WTC11 (cell line): ENCODE results near the gene FGA. TPM values are rescaled to one million over a fixed set of nuclear protein-coding genes. Genes with fewer than 3 reads are reported as not detected.

ENCODE experiments used
- ATAC-seq: fragments of 200-7000 bp; cut with Tn5 transposase; 2 replicates; pipeline ENCODE4 v1.10.0; 2021; ENCODE audit warnings: mild to moderate bottlenecking, moderate library complexity
- Bru-seq: library from RNA; stranded (reverse); fragments of 400-500 nt; gene quantifications from one replicate; lab custom pipeline; 2021; lab: Mats Ljungman, UMichigan
- CTCF ChIA-PET: fragments of 300-600 bp; sonication (Branson Sonifier 250); formaldehyde crosslinking; loops from one replicate; lab custom pipeline; 2021; ENCODE audit warnings: antibody characterized with exemption; lab: Charles Lee
- POLR2A ChIA-PET: fragments of 350-600 bp; sonication (Branson Sonifier 250); formaldehyde crosslinking; loops from one replicate; lab custom pipeline; 2021; ENCODE audit warnings: antibody characterized with exemption; lab: Charles Lee
- DNase-seq: peaks from one replicate; pipeline ENCODE4 v3.0.0; 2021; ENCODE audit warnings: low spot score
- H3K27ac Mint-ChIP-seq: 2 replicates; pipeline ENCODE4 v1.8.0; 2021; ENCODE audit warnings: mixed read lengths
- H3K27me3 Mint-ChIP-seq: 2 replicates; pipeline ENCODE4 v1.8.0; 2021; ENCODE audit warnings: low read depth, mild to moderate bottlenecking, moderate library complexity, mixed read lengths
- H3K36me3 Mint-ChIP-seq: 2 replicates; pipeline ENCODE4 v1.8.0; 2021; ENCODE audit warnings: mixed read lengths
- H3K4me1 Mint-ChIP-seq: 2 replicates; pipeline ENCODE4 v1.8.0; 2022; ENCODE audit warnings: mixed read lengths
- H3K4me3 Mint-ChIP-seq: 2 replicates; pipeline ENCODE4 v1.8.0; 2021; ENCODE audit warnings: mild to moderate bottlenecking, moderate library complexity, mixed read lengths
- H3K9me3 Mint-ChIP-seq: 2 replicates; pipeline ENCODE4 v1.8.0; 2021; ENCODE audit warnings: mixed read lengths
- ATF1 ChIP-seq: sonication (generic); formaldehyde crosslinking; IDR thresholded peaks from 2 replicates; pipeline ENCODE4 v1.8.1; 2023; ENCODE audit warnings: mild to moderate bottlenecking, moderate library complexity, missing genetic modification reagents
- CDX4 ChIP-seq: fragments of 250-450 bp; sonication (Bioruptor Pico); IDR thresholded peaks from 2 replicates; pipeline ENCODE4 v1.9.0; 2021; ENCODE audit warnings: moderate library complexity, mild to moderate bottlenecking, inconsistent platforms, borderline replicate concordance
- EMX1 ChIP-seq: fragments of 250-450 bp; sonication (Bioruptor Pico); IDR thresholded peaks from 2 replicates; pipeline ENCODE4 v1.8.0; 2021; ENCODE audit warnings: mild to moderate bottlenecking
- FOXK1 ChIP-seq: sonication (generic); formaldehyde crosslinking; IDR thresholded peaks from 2 replicates; pipeline ENCODE4 v1.8.0; 2022; ENCODE audit warnings: mild to moderate bottlenecking, moderate library complexity, missing genetic modification reagents
- GABPB1 ChIP-seq: sonication (generic); formaldehyde crosslinking; IDR thresholded peaks from 2 replicates; pipeline ENCODE4 v1.8.1; 2023; ENCODE audit warnings: mild to moderate bottlenecking, missing genetic modification reagents
- HMGA2 ChIP-seq: fragments of 250-450 bp; sonication (Bioruptor Pico); IDR thresholded peaks from 2 replicates; pipeline ENCODE4 v1.4.0; 2021; ENCODE audit warnings: mild to moderate bottlenecking, moderate library complexity
- MXD4 ChIP-seq: fragments of 250-450 bp; sonication (Bioruptor Pico); IDR thresholded peaks from 2 replicates; pipeline ENCODE4 v1.8.0; 2021; ENCODE audit warnings: mild to moderate bottlenecking, moderate library complexity, borderline replicate concordance
- NFE2L1 ChIP-seq: sonication (generic); formaldehyde crosslinking; IDR thresholded peaks from 2 replicates; pipeline ENCODE4 v1.8.1; 2023; ENCODE audit warnings: missing genetic modification reagents
- NR1H2 ChIP-seq: sonication (generic); formaldehyde crosslinking; IDR thresholded peaks from 2 replicates; pipeline ENCODE4 v1.9.0; 2021; ENCODE audit warnings: mild to moderate bottlenecking, moderate library complexity, missing genetic modification reagents
- SOX15 ChIP-seq: fragments of 250-450 bp; sonication (Bioruptor Pico); IDR thresholded peaks from 2 replicates; pipeline ENCODE4 v1.9.0; 2021; ENCODE audit warnings: mild to moderate bottlenecking
- SP1 ChIP-seq: sonication (generic); formaldehyde crosslinking; conservative IDR thresholded peaks from 2 replicates; pipeline ENCODE4 v1.8.1; 2022; ENCODE audit warnings: missing genetic modification reagents
- TCF7 ChIP-seq: sonication (generic); formaldehyde crosslinking; IDR thresholded peaks from 2 replicates; pipeline ENCODE4 v1.8.0; 2022; ENCODE audit warnings: mild to moderate bottlenecking, low read depth, missing genetic modification reagents, moderate library complexity
- ZNF121 ChIP-seq: sonication (generic); formaldehyde crosslinking; IDR thresholded peaks from 2 replicates; pipeline ENCODE4 v1.8.0; 2023; ENCODE audit warnings: missing genetic modification reagents
- ZNF281 ChIP-seq: sonication (generic); formaldehyde crosslinking; IDR thresholded peaks from 2 replicates; pipeline ENCODE4 v1.8.0; 2023; ENCODE audit warnings: mild to moderate bottlenecking, missing genetic modification reagents
- ZNF423 ChIP-seq: fragments of 250-450 bp; sonication (Bioruptor Pico); IDR thresholded peaks from 2 replicates; pipeline ENCODE4 v2.1.2; 2022; ENCODE audit warnings: mild to moderate bottlenecking, moderate library complexity
- ZNF512 ChIP-seq: sonication (generic); formaldehyde crosslinking; IDR thresholded peaks from 2 replicates; pipeline ENCODE4 v1.8.1; 2022; ENCODE audit warnings: missing genetic modification reagents, borderline replicate concordance
- long read RNA-seq, 3 experiments: library from RNA in 1 of 3; library from capped mRNA in 1 of 3; library from polyadenylated mRNA in 1 of 3; unstranded in 2 of 3; stranded (forward) in 1 of 3; transcript quantifications; one replicate each; pipeline ENCODE4 v2.0.0, GENCODE V29; 2021
- total RNA-seq: library from RNA; stranded (reverse); gene quantifications from 3 replicates; pipeline ENCODE4 v1.2.3, GENCODE V29; 2021
- TF ChIP-seq, protein P1 (sequence below): sonication (generic); formaldehyde crosslinking; IDR thresholded peaks from 2 replicates; pipeline ENCODE4 v1.8.0; 2023; ENCODE audit warnings: missing genetic modification reagents
- TF ChIP-seq, protein P2 (sequence below): sonication (generic); formaldehyde crosslinking; IDR thresholded peaks from 2 replicates; pipeline ENCODE4 v1.8.1; 2023; ENCODE audit warnings: mild to moderate bottlenecking, missing genetic modification reagents
- TF ChIP-seq, protein P3 (sequence below): fragments of 250-450 bp; sonication (Bioruptor Pico); IDR thresholded peaks from 2 replicates; pipeline ENCODE4 v1.9.0; 2021; ENCODE audit warnings: mild to moderate bottlenecking
- TF ChIP-seq, protein P4 (sequence below): sonication (generic); formaldehyde crosslinking; conservative IDR thresholded peaks from 2 replicates; pipeline ENCODE4 v1.8.1; 2023; ENCODE audit warnings: mild to moderate bottlenecking, low read depth, missing genetic modification reagents, moderate library complexity

FGA gene
- total RNA-seq = 3.2 to 5.9 TPM (median 3.4 TPM) in 3 replicates
- Bru-seq, nascent RNA = not detected
- long read RNA-seq, experiment 1 = 0 reads
- long read RNA-seq, experiment 2 = 0 reads
- long read RNA-seq, experiment 3 = 0 reads

DNA sequence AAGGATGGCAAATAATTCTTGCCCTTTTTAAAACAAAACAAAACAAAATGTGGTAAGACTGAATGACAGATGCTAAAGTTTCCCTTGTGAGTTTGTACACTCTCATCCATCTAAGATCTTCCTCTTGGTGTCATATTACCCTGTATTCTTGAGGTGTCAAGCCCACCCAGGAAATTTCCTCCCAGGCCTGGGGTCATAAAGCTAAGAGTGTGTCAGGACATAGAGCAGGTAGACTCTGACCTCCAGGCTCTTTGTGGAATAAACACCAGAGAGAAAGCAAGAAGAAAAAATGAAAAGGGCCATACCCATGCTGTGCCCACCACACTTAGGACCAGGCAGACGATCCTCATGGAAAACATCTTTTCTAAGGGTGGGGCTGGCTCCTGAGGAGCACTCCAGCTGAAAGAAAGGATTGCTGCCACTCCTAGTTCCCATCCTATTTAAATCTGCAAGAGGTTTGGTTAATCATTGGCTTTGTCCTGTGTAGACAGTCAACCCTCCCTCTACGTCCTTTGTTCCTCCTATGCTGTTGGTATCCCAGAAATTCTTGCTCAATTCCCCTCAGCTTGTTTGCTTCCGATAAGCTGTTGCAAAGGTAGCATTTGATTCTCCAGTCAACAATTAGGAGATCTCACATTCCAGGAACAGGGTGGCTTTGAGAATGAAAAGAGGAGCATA is at the start of gene FGA:
Gene FGA, minus strand, starts transcription at position 414 of the 678 bp plus-strand sequence. Its CDS starts 55 bp downstream, at position 359.
- H3K36me3 Mint-ChIP-seq = no peaks in the 10 kb centered on the region
- H3K4me3 Mint-ChIP-seq = no peak within 1 kb of the TSS
- DNase-seq = no peak
- no peak within 1 kb of the TSS for H3K27ac Mint-ChIP-seq
- ATAC-seq = peak; percentile 73
- TF ChIP-seq, protein P1, sequence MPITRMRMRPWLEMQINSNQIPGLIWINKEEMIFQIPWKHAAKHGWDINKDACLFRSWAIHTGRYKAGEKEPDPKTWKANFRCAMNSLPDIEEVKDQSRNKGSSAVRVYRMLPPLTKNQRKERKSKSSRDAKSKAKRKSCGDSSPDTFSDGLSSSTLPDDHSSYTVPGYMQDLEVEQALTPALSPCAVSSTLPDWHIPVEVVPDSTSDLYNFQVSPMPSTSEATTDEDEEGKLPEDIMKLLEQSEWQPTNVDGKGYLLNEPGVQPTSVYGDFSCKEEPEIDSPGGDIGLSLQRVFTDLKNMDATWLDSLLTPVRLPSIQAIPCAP (CRISPR knock-in tag) = no peak
- peak; percentile 93 for TF ChIP-seq GABPB1 (CRISPR knock-in tag)
- TF ChIP-seq SOX15 (CRISPR knock-in tag) = no peak
- TF ChIP-seq ATF1 (CRISPR knock-in tag) = no peak
- no peak for TF ChIP-seq ZNF281 (CRISPR knock-in tag)
- no peak for TF ChIP-seq ZNF121 (CRISPR knock-in tag)
- no peak for TF ChIP-seq MXD4 (CRISPR knock-in tag)
- TF ChIP-seq, protein P2, sequence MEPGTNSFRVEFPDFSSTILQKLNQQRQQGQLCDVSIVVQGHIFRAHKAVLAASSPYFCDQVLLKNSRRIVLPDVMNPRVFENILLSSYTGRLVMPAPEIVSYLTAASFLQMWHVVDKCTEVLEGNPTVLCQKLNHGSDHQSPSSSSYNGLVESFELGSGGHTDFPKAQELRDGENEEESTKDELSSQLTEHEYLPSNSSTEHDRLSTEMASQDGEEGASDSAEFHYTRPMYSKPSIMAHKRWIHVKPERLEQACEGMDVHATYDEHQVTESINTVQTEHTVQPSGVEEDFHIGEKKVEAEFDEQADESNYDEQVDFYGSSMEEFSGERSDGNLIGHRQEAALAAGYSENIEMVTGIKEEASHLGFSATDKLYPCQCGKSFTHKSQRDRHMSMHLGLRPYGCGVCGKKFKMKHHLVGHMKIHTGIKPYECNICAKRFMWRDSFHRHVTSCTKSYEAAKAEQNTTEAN (CRISPR knock-in tag) = no peak
- H3K9me3 Mint-ChIP-seq = no peaks in the 10 kb centered on the region
- peaks cover 3% of the 10 kb centered on the region for H3K4me1 Mint-ChIP-seq
- POLR2A ChIA-PET = no interaction called here
- CTCF ChIA-PET = interaction anchor here (1.0 to 2.1 kb wide), 2 partner anchors 31 to 153 kb away, joined by 6 read pairs; partner anchors contain the start of gene LRAT
- H3K27me3 Mint-ChIP-seq = no peaks in the 10 kb centered on the region

DNA sequence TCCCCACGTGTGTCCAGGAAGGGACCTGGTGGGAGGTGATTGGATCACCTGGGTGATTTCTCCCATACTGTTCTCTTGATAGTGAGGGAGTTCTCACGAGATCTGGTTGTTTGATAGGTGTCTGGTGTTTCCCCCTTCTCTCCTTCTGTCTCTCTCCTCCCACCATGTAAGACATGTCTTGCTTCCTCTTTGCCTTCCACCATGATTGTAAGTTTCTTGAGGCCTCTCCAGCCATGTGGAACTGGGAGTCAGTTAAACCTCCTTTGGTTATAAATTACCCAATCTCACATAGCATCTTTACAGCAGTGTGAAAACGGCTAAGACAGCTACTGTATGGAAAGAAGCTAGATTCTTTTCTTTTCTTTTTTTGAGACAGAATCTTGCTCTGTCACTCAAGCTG is 43.5 kb upstream of the FGA start:
- peaks cover 8% of the 10 kb centered on the region for H3K36me3 Mint-ChIP-seq
- no peak overlapping the region for H3K27ac Mint-ChIP-seq
- H3K4me1 Mint-ChIP-seq = peaks cover 12% of the 10 kb centered on the region
- TF ChIP-seq ZNF423 (CRISPR knock-in tag) (no peak), EMX1 (CRISPR knock-in tag) (no peak), TCF7 (CRISPR knock-in tag) (no peak), NR1H2 (CRISPR knock-in tag) (no peak), NFE2L1 (no peak), HMGA2 (no peak), SOX15 (CRISPR knock-in tag) (no peak), ZNF121 (CRISPR knock-in tag) (no peak), ZNF512 (CRISPR knock-in tag) (no peak), SP1 (no peak), FOXK1 (CRISPR knock-in tag) (no peak), GABPB1 (CRISPR knock-in tag) (no peak), CDX4 (CRISPR knock-in tag) (no peak)
- TF ChIP-seq, protein P3, sequence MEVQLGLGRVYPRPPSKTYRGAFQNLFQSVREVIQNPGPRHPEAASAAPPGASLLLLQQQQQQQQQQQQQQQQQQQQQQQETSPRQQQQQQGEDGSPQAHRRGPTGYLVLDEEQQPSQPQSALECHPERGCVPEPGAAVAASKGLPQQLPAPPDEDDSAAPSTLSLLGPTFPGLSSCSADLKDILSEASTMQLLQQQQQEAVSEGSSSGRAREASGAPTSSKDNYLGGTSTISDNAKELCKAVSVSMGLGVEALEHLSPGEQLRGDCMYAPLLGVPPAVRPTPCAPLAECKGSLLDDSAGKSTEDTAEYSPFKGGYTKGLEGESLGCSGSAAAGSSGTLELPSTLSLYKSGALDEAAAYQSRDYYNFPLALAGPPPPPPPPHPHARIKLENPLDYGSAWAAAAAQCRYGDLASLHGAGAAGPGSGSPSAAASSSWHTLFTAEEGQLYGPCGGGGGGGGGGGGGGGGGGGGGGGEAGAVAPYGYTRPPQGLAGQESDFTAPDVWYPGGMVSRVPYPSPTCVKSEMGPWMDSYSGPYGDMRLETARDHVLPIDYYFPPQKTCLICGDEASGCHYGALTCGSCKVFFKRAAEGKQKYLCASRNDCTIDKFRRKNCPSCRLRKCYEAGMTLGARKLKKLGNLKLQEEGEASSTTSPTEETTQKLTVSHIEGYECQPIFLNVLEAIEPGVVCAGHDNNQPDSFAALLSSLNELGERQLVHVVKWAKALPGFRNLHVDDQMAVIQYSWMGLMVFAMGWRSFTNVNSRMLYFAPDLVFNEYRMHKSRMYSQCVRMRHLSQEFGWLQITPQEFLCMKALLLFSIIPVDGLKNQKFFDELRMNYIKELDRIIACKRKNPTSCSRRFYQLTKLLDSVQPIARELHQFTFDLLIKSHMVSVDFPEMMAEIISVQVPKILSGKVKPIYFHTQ (CRISPR knock-in tag) = no peak
- TF ChIP-seq, protein P1 (CRISPR knock-in tag) = no peak
- TF ChIP-seq, protein P4, sequence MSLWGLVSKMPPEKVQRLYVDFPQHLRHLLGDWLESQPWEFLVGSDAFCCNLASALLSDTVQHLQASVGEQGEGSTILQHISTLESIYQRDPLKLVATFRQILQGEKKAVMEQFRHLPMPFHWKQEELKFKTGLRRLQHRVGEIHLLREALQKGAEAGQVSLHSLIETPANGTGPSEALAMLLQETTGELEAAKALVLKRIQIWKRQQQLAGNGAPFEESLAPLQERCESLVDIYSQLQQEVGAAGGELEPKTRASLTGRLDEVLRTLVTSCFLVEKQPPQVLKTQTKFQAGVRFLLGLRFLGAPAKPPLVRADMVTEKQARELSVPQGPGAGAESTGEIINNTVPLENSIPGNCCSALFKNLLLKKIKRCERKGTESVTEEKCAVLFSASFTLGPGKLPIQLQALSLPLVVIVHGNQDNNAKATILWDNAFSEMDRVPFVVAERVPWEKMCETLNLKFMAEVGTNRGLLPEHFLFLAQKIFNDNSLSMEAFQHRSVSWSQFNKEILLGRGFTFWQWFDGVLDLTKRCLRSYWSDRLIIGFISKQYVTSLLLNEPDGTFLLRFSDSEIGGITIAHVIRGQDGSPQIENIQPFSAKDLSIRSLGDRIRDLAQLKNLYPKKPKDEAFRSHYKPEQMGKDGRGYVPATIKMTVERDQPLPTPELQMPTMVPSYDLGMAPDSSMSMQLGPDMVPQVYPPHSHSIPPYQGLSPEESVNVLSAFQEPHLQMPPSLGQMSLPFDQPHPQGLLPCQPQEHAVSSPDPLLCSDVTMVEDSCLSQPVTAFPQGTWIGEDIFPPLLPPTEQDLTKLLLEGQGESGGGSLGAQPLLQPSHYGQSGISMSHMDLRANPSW (CRISPR knock-in tag) = no peak

More for the DNA sequence above, 43.5 kb upstream of the FGA start:
- DNase-seq = no peak
- no peak overlapping the region for H3K4me3 Mint-ChIP-seq
- POLR2A ChIA-PET = no interaction called here
- no peak for ATAC-seq
- no peaks in the 10 kb centered on the region; the same call in 1 of the 2 replicates for H3K27me3 Mint-ChIP-seq
- peaks cover 4% of the 10 kb centered on the region for H3K9me3 Mint-ChIP-seq
- CTCF ChIA-PET = no interaction called here
